Renal pelvis (tissue), 4 donors: ENCODE data around the gene DIDO1. TPM values are rescaled to one million over a fixed set of nuclear protein-coding genes. Genes with fewer than 3 reads are reported as not detected.

Experiments used
- DNase-seq: peaks from one replicate; pipeline ENCODE4 v3.0.0-alpha.2; 2013
- polyA plus RNA-seq, 3 donors: library from polyadenylated mRNA; unstranded; fragments of 120-200 nt; gene quantifications; one replicate each; pipeline ENCODE4 v1.2.1, GENCODE V29; 2013; ENCODE audit not compliant: insufficient read length in 3 of 3

The DIDO1 gene
- polyA plus RNA-seq, 3 donors = 61.7 to 68.5 (median 64.8) TPM

GRCh38 chr20:62913043-62913630 is 13.2 kb downstream of the DIDO1 start:
- DNase-seq = no peak

- no peak for DNase-seq
These were observed 14.5 kb downstream of the DIDO1 start for GRCh38 chr20:62911701-62912280.

- DNase-seq = no peak
These were observed 15.4 kb downstream of the DIDO1 start for GRCh38 chr20:62910777-62911497.

GRCh38 chr20:62910217-62910766 is 16.0 kb downstream of the DIDO1 start:
- no peak for DNase-seq

GRCh38 chr20:62908971-62909791 is 17.1 kb downstream of the DIDO1 start:
- no peak for DNase-seq

- no peak for DNase-seq
These were observed 18.7 kb downstream of the DIDO1 start for GRCh38 chr20:62907384-62908317.

GRCh38 chr20:62906647-62907375 is 19.5 kb downstream of the DIDO1 start:
- DNase-seq = no peak

- DNase-seq = no peak
These were observed 20.1 kb downstream of the DIDO1 start for GRCh38 chr20:62906209-62906608.

GRCh38 chr20:62905536-62906117 is 20.7 kb downstream of the DIDO1 start:
- no peak for DNase-seq

GRCh38 chr20:62902926-62903615 is 23.2 kb downstream of the DIDO1 start:
- no peak for DNase-seq

GRCh38 chr20:62901891-62902290 is 24.4 kb downstream of the DIDO1 start:
- no peak for DNase-seq

- peak; percentile 61 for DNase-seq
These were observed 25.4 kb downstream of the DIDO1 start for GRCh38 chr20:62900692-62901584.

- DNase-seq = no peak
These were observed 26.1 kb downstream of the DIDO1 start for GRCh38 chr20:62900052-62900691.

- no peak for DNase-seq
These were observed 26.7 kb downstream of the DIDO1 start for GRCh38 chr20:62899633-62900051.

GRCh38 chr20:62898970-62899632 is 27.2 kb downstream of the DIDO1 start:
- no peak for DNase-seq

GRCh38 chr20:62898093-62898964 is 28.0 kb downstream of the DIDO1 start:
- DNase-seq = no peak
